Esophagus muscularis mucosa (tissue), 4 donors: ENCODE results near the gene RSL1D1.

Source experiments
- CTCF ChIP-seq, 3 experiments: fragments of 200-600 bp in 2 of 3; fragments of 450-650 bp in 1 of 3; sonication (generic) in 2 of 3; IDR thresholded peaks; one replicate each; pipeline ENCODE4 v1.5.1; 2017 to 2019; ENCODE audit warnings: antibody characterized with exemption in 3 of 3, mild to moderate bottlenecking in 2 of 3, moderate library complexity in 1 of 3
- EP300 ChIP-seq: sonication (generic); formaldehyde crosslinking; IDR thresholded peaks from one replicate; pipeline ENCODE4 v1.6.1; 2017; ENCODE audit warnings: antibody characterized with exemption
- POLR2A ChIP-seq: fragments of 450-650 bp; IDR thresholded peaks from one replicate; pipeline ENCODE4 v1.6.1; 2017; ENCODE audit warnings: antibody characterized with exemption, moderate library complexity, mild to moderate bottlenecking, low read depth
- POLR2AphosphoS5 ChIP-seq, 2 donors: sonication (generic); formaldehyde crosslinking; IDR thresholded peaks; one replicate each; pipeline ENCODE4 v1.6.1; 2017; ENCODE audit warnings: antibody characterized with exemption in 2 of 2

- TF ChIP-seq CTCF (IDR thresholded peaks at IDR 0.05), result no peak
- TF ChIP-seq EP300, result no peak
- TF ChIP-seq POLR2AphosphoS5 (IDR thresholded peaks at IDR 0.05), result no peak
- TF ChIP-seq POLR2A, result no peak
Observed at GRCh38 chr16:11880007-11880406, 28.7 kb upstream of the RSL1D1 start.
